Activated effector memory CD4-positive, alpha-beta T cell treated with anti-CD3 and anti-CD28 coated beads, Interleukin-2, amount 50 U/mL, for 16 hours (primary cell): ENCODE results near the gene TSPAN4.

ENCODE experiments used
- DNase-seq: peaks from one replicate; pipeline ENCODE4 v3.0.0-alpha.2; 2020

The TSPAN4 gene

GRCh38 chr11:808427-809286 is 34.0 kb upstream of the TSPAN4 start:
- peak; percentile 81 for DNase-seq

GRCh38 chr11:809287-810039 is 33.2 kb upstream of the TSPAN4 start, which contains the start of gene RPLP2:
Gene RPLP2, plus strand, starts transcription at chr11:809967. Its CDS starts 268 bp downstream, at chr11:810235.
- DNase-seq = peak; percentile 99

- DNase-seq = no peak
Observed at GRCh38 chr11:810040-810567, 32.5 kb upstream of the TSPAN4 start.

- DNase-seq = no peak
Observed at GRCh38 chr11:811446-812245, 31.0 kb upstream of the TSPAN4 start.

GRCh38 chr11:812390-812789 is 30.3 kb upstream of the TSPAN4 start:
- DNase-seq = no peak

GRCh38 chr11:813072-813455 is 29.6 kb upstream of the TSPAN4 start:
- DNase-seq = no peak

- no peak for DNase-seq
Observed at GRCh38 chr11:813456-814096, 29.1 kb upstream of the TSPAN4 start.

GRCh38 chr11:815675-816432 is 26.8 kb upstream of the TSPAN4 start:
- no peak for DNase-seq

- DNase-seq = no peak
Observed at GRCh38 chr11:816433-816779, 26.2 kb upstream of the TSPAN4 start.

GRCh38 chr11:818396-819128 is 24.1 kb upstream of the TSPAN4 start, which contains the start of gene PNPLA2:
Gene PNPLA2, plus strand, starts transcription at chr11:818914. Its CDS starts 805 bp downstream, at chr11:819719.
- DNase-seq = no peak

GRCh38 chr11:819129-819931 is 23.3 kb upstream of the TSPAN4 start:
- DNase-seq = peak; percentile 96

- peak; percentile 98 for DNase-seq
Observed at GRCh38 chr11:819943-820649, 22.6 kb upstream of the TSPAN4 start.

GRCh38 chr11:820655-821511 is 21.8 kb upstream of the TSPAN4 start:
- DNase-seq = no peak

- DNase-seq = no peak
Observed at GRCh38 chr11:821512-822371, 20.9 kb upstream of the TSPAN4 start.

GRCh38 chr11:823441-824291 is 19.0 kb upstream of the TSPAN4 start:
- DNase-seq = no peak

GRCh38 chr11:824292-824880 is 18.3 kb upstream of the TSPAN4 start:
- no peak for DNase-seq
